ENCODE measurements around the gene PHF20.
"Not testable (repeated sequence)": the region's sequence is repeated elsewhere in the genome, so short reads cannot be mapped to it uniquely, and the experiment has no call there.

PHF20 gene

GRCh38 chr20:35743693-35744491, 27.9 kb upstream of the PHF20 start:
- TF ChIP-seq CTCF (conservative IDR thresholded peaks at IDR 0.05) (no peak), ZFX (IDR thresholded peaks at IDR 0.05) (no peak)
- H3K27ac ChIP-seq: peak overlapping the region; percentile 99

GRCh38 chr20:35744492-35744841, 27.3 kb upstream of the PHF20 start:
- not testable (repeated sequence) for H3K27ac ChIP-seq

GRCh38 chr20:35750611-35751010, 21.2 kb upstream of the PHF20 start:
- no peak for TF ChIP-seq CTCF (conservative IDR thresholded peaks at IDR 0.05)
- TF ChIP-seq ZFX (IDR thresholded peaks at IDR 0.05): no peak
- no peak overlapping the region for H3K27ac ChIP-seq

GRCh38 chr20:35756404-35756803, 15.4 kb upstream of the PHF20 start:
- no peak for TF ChIP-seq ZFX (IDR thresholded peaks at IDR 0.05)
- TF ChIP-seq CTCF (conservative IDR thresholded peaks at IDR 0.05): no peak
- no peak overlapping the region for H3K27ac ChIP-seq

- H3K27ac ChIP-seq: no peak overlapping the region
Measured at GRCh38 chr20:35757098-35757705, 14.6 kb upstream of the PHF20 start.

GRCh38 chr20:35761548-35761947, 10.3 kb upstream of the PHF20 start:
- not testable (repeated sequence) for H3K27ac ChIP-seq

More at GRCh38 chr20:35757098-35757705, 14.6 kb upstream of the PHF20 start:
- TF ChIP-seq CTCF (conservative IDR thresholded peaks at IDR 0.05): no peak

GRCh38 chr20:35762461-35762860, 9.4 kb upstream of the PHF20 start:
- no peak for TF ChIP-seq CTCF (conservative IDR thresholded peaks at IDR 0.05)
- H3K27ac ChIP-seq: no peak overlapping the region

GRCh38 chr20:35764936-35765335, 6.9 kb upstream of the PHF20 start:
- H3K27ac ChIP-seq: not testable (repeated sequence)

GRCh38 chr20:35766843-35767242, 5.0 kb upstream of the PHF20 start:
- TF ChIP-seq ZFX (IDR thresholded peaks at IDR 0.05): no peak
- TF ChIP-seq CTCF (conservative IDR thresholded peaks at IDR 0.05): no peak
- H3K27ac ChIP-seq: no peak overlapping the region

Measured in C4-2B (cell line).